Stimulated activated CD4-positive, alpha-beta T cell treated with anti-CD3 and anti-CD28 coated beads, TNF-alpha, amount 100 ng/mL, for 4 hours (primary cell): ENCODE data around the gene PKMYT1.

Experiments
- DNase-seq, 3 experiments: peaks; one replicate each; pipeline ENCODE4 v3.0.0-alpha.2; 2020; ENCODE audit warnings: low read depth in 3 of 3

Gene PKMYT1

GRCh38 chr16:2980227-2981176 lies at the start of gene PKMYT1:
Gene PKMYT1, minus strand, starts transcription at chr16:2980446. Its CDS starts 789 bp downstream, at chr16:2979657.
- DNase-seq, result peak; percentile 89 to 95 (median 93)

- no peak for DNase-seq
Observed at GRCh38 chr16:3029491-3030221, 49.4 kb upstream of the PKMYT1 start.

GRCh38 chr16:3028716-3029319 lies 48.6 kb upstream of the PKMYT1 start:
- DNase-seq, result no peak

GRCh38 chr16:3027983-3028715 lies 47.9 kb upstream of the PKMYT1 start:
- peak; percentile 78 to 86 (median 80) for DNase-seq

- DNase-seq, result no peak
Observed at GRCh38 chr16:3027489-3027795, 47.2 kb upstream of the PKMYT1 start.

GRCh38 chr16:3026609-3027488 lies 46.6 kb upstream of the PKMYT1 start:
- no peak for DNase-seq

- DNase-seq, result no peak
Observed at GRCh38 chr16:3026003-3026378, 45.7 kb upstream of the PKMYT1 start.

GRCh38 chr16:3025032-3026002 lies 45.1 kb upstream of the PKMYT1 start:
- no peak for DNase-seq

- DNase-seq, result peak; percentile 90 to 93 (median 91)
Observed at GRCh38 chr16:3023669-3024478, 43.6 kb upstream of the PKMYT1 start, which contains the start of the genes HCFC1R1 and THOC6. Gene HCFC1R1, minus strand, starts transcription at chr16:3023942. Its CDS starts 1 bp downstream, at chr16:3023941. Gene THOC6, plus strand, starts transcription at chr16:3024035. Its CDS starts 292 bp downstream, at chr16:3024327.

GRCh38 chr16:3023415-3023668 lies 43.1 kb upstream of the PKMYT1 start:
- DNase-seq, result no peak

GRCh38 chr16:3022684-3023414 lies 42.6 kb upstream of the PKMYT1 start:
- no peak for DNase-seq

GRCh38 chr16:3022208-3022683 lies 42.0 kb upstream of the PKMYT1 start:
- peak; percentile 82 to 89 (median 87) for DNase-seq

GRCh38 chr16:3021449-3022207 lies 41.4 kb upstream of the PKMYT1 start:
- peak; percentile 60 to 82 (median 81) for DNase-seq

- peak; percentile 34 to 58 (median 57) for DNase-seq
Observed at GRCh38 chr16:3020604-3021448, 40.6 kb upstream of the PKMYT1 start.

GRCh38 chr16:3020247-3020603 lies 40.0 kb upstream of the PKMYT1 start, which contains the start of gene TNFRSF12A:
Gene TNFRSF12A, plus strand, starts transcription at chr16:3020368. Its CDS starts 30 bp downstream, at chr16:3020398.
- peak; percentile 39 to 47 (median 45) for DNase-seq

GRCh38 chr16:3019594-3020246 lies 39.5 kb upstream of the PKMYT1 start:
- DNase-seq, result no peak
